NCI-H1436 (cell line): ENCODE results near the gene PRKCA.
"Not testable (repeated sequence)": the region's sequence is repeated elsewhere in the genome, so short reads cannot be mapped to it uniquely, and the experiment has no call there.

ENCODE experiments used
- DNase-seq: peaks from one replicate; lab custom pipeline; 2025; lab: John Stamatoyannopoulos, UW

Gene PRKCA

DNA sequence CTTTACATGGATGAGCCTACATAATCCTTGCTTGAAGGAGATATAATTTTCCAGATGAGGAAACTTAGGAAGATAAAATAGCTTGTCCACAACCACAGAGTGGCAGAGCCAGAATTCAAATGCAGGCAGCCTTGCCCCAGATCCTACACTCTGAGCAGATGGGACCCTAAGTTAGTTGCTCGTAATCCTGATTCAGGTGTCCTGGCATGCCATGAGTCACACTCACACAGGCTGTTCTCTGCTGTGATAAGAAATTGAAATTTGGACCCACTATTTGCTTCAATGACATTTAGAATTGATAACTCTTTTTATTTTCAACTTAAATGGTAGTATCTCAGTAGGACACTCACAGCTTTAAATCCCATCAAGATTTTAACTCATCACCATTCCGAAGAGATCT is 381.8 kb downstream of the PRKCA start:
- no peak for DNase-seq

DNA sequence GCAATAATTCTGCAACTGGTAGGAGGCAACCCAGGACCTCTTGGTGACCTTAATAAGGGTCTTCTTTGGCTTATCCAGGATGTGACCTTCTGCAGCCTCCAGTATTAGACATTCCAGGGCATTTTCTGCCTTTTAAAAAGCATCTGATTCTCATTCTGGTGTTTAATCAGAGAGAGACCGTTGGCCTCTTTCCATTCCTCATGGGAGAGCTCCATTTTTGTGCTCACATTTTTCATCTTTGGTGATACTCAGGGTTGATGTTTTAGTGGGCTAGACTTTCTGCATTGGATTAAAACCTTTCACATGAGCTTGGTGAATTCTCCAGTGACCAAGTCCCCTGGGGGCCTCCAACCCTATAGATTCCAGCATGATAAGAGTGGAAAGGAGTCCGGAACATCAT is 382.3 kb downstream of the PRKCA start:
- DNase-seq = no peak

DNA sequence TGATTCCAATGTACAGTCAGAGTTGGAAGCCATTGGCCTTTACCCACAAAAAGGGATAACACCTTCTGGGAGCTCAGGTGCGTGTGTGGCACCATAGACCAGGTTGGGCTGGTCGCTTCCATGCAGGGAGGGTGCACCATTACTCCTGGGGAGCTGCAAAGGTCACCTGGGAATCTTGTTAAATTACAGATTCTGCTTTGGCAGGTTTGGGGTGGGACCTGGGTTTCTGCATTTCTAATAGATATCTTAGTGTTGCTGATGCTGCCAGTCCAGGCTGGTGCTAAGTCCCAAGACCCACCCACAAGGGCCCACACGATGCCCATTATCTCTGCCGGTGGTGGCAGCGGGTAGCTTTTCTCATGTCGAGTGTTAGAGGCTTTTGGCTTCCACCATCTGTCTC is 384.2 kb downstream of the PRKCA start:
- no peak for DNase-seq

DNA sequence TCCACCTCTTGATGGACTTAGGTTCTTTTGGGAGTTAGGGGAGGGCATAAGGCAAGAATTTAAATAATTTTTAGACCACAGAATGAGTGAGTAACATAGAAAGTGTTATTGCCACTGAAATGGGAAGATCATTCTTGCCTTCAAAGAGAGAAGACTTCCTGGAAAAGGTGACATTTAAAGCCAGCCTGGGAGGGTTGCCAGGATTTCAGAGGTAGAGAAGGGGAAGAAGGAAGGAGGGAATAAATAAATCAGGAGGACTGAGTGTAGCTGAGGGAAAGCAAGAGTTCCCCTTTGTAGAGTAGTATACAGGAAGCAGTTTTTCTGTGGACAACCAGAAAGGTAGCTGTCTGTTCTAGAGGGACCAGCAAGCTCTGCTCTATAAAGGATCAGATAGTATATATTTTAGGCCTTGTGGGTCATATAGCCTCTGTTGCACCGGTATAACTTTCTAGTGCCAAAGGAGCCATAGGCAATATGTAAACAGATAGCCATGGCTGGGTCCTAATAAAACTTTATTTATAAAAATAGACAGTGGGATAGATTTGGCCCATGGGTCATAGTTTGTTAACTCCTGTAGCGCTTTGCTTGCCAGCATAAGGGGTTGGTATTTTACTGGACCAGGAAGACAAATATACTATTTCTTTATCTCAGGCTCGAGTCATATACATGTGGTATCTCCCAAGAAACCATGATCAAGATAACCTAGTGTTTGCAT is 385.3 kb downstream of the PRKCA start:
- DNase-seq = no peak

DNA sequence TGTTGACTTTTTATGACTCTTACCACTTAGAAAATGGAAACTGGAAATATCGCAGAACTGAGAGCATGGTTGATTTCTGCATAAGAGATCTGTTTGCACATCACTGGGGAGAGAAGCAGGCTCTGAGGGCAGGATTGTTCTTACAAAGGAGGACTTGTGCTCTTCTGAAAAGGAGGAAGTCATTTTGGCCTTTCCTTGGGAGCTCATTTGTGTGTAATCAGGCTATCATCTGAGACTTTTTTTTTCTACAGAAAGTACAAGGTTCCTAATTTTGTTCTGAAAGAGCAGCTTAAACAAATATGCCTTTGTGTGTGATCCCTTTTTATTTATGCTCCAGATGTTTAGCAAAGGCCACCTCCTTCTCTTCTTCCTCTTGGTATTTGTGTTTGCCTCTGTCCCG is 386.8 kb downstream of the PRKCA start:
- DNase-seq = no peak

DNA sequence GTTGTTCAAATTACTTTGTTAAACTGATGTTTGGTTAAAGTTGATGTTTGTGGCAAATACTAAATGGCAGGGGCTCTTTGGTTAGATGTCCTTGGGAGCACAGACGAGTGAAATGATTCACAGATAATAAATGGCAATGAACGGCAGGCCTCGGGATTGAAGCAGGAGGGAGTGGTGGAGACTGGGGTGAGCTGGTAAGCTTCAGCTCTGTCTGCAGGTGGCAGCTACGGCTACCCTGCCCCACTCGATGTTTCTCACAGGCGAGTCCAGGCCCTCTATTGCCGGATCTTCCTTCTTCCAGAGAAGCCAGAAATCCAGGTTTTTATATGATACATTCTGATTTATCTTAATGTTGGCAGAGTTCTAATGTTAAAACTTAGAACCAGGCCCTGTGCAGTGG is 387.8 kb downstream of the PRKCA start:
- DNase-seq = no peak

DNA sequence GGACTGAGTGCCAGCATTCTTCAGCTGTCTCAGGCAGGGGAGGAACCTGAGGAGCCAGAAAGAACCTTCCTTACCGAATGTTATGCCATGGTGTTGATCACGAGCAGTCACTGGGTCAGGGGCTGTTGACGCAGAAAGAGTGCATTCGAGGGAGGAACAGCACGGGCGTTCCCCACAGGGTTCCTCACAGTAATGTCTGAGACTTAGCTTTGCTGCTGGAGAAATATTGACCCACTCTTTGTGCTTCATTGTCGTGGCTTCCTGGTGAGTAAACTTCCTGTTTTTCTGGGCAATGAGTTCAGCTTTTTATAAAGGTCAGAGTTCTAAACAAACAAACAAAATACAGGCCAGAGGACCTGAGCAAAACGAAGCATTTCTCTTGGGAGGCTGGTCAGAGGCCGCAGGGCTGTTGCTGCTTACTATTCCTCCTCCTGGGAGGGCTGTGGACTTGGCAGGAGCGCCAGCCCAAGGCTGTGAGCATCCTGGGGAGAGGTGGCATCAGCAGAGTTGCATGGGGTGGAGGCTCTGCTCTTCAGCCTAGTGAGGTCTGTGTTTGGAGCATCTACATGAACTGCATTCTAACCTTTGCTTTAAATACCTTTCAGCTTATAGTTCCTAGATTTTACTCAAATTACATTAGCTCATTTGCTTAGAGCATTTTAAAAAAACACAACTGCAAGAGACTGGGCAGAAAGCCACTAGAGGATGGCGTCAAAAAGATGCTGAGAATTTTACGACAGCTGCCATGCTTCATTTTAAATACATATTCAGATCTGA is 389.4 kb downstream of the PRKCA start:
- DNase-seq = no peak

DNA sequence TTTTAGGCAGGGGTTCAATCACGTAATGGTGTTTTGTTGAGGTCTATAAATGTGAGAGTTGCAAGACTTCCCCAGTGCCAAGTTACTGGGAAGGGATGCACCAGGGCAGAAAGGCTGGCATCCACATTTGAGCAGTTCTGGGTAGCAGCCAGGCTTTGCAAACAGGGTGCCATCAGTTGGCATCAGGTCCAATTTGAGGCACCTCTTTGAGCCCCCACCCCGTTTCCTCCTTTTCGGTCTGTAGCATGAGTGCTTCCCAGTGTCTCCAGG is 389.9 kb downstream of the PRKCA start:
- DNase-seq = no peak

DNA sequence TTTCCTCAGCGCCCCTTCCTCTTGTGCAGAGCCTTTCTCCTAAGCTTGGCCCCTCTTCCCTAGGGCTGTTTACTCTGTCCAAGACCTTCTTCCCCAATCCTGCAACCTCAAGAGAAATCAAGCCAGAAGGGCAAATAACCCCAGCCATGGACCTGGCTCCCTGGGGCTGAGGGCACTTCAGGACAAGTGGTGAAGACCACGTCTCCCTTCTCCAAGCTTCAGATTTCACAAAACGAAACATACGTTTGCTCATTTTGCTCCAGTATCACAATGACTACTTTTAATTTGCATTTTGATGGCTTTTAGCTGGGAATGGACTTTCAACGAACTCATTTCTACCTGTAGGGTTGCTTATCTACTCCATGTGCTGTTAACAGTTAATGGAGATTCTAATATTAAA is 392.7 kb downstream of the PRKCA start:
- no peak for DNase-seq

DNA sequence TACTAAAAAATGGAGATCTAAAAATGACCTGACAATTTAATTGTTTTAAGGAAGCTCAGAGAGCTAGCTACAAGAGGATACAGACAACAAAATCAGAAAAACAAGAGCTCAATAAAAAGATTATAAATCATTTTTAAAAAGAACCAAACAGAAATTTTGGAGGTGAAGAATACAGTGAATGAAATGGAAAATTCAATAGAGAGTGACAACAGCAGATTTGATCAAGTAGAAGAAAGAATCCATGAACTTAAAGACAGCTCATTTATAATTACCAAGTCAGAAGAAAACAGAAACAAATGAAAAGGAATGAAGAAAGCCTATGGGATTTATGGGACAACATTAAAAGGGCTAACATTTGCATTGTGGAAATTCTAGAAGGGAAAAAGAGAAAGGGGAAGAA is 395.9 kb downstream of the PRKCA start:
- no peak for DNase-seq

DNA sequence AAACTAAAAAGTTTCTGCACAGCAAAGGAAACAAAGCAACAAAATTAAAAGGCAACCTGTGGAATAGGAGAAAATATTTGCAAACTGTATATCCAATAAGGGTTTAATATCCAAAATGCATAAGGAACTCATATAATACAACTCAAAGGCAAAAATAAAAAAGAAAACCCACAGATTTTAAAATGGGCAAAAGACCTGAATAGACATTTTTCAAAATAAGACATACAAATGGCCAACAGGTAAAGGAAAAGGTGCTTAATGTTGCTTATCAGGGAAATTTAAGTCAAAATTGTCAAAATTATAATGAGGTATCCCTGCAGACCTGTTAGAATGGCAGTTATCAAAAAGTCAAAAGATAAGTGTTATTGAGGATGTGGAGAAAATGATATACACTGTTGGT is 399.0 kb downstream of the PRKCA start:
- DNase-seq = no peak

DNA sequence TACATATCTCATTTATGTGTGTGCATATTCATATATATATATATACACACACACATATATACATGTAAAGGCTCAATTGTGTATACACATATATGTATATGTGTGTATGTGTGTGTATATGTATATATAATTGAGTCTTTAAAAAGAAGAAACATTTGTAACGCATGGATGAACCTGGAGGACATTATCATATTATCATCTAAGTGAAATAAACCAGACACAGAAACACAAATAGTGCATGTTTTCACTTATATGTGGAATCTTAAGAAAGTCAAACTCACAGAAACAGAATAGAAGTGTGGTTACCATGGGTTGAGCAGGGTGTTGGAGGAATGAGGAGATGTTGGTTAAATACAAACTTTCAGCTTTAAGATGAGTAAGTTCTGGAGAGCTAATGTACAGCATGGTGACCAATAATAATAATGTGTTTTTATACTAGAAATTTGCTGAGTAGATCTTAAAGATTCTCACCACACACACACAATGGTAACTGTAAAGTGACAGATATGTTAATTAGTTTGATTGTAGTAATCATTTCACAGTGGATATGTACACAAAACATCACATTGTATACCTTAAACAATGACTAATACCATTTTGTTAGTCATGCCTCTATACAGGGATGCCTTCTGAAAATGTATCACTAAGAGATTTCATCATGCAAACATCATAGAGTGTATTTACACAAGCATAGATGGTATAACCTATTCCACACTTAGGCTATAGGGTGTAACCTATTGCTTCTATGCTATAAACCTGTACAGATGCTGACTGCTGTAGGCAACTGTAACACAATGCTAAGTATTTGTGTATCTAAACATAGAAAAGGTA is 399.9 kb downstream of the PRKCA start:
- DNase-seq = no peak

DNA sequence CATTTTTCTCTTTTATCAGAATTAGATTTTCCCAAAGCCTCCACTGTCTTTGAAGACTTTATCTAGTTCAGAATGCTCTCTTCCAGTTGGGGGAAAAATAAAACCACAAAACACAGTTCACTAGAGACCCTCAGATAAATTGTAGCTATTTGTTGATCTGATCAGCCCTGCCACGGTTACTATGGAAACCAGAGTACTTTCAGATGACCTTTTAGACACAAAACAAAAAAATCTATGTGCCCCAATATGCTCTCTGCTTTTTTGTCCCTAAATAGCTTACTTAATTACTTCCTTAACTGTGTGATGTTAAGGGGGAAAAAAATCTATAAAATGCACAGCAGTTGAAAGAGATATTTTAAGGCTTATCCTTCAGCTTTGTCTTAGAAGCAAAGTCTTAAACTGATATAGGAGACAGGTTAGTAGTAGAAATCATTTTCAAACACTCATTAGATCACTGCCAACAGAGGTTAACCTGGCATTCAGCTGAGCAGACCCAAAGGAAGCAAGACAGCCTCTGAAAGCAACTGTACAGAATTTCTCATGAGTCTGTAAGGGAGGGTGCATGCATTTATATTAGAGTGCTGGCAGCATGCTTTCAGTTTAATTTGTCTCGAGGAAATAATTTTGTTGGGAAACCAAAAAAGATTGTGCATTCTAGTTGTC is 402.6 kb downstream of the PRKCA start:
- no peak for DNase-seq

DNA sequence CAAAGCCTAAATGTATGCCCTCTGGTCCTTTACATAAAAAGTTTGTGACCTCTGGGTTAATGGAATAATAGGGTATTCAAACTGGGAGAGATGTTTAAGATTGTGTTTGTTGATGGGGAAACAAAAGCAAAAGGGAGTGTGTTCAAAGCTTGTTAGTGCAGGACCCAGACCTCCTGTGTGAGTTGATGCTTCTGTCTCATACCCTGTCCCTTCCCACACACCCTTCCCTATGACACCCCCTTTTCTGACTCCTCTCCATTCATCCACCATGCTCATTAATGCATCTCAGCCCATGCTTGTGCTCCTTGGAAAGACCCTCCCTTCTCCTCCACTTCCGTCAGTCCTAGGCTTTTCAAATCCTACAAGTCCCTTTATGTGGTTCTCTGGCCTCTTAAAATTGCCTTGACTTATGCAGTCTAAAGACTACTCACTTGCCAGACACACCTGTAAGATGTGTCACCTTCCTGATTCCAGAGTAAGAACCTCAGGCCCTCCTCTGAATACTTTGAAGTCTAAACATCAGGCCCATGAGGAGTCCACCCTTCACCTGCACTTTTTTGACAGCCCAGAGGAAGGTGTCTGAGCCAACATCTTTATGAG is 404.5 kb downstream of the PRKCA start:
- no peak for DNase-seq

DNA sequence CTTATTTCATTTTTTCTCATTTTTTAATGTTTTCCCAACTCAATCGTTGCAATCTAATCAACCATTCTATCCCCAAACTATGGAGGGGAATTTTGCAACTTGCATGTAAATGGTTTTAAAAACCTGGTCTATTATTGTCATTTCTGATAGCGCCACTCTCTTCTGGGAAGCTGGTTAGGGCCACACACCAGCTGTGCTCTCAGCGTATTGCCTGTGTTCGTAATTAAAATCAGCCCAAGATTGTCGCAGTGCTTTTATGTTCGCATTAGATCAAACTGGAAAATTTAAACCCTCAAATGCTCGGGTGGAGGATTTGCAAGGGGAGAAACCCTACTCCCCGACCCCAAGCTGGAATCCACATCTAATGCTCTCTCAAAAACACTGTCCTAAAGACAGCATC is 409.0 kb downstream of the PRKCA start:
- DNase-seq = peak; percentile 27

DNA sequence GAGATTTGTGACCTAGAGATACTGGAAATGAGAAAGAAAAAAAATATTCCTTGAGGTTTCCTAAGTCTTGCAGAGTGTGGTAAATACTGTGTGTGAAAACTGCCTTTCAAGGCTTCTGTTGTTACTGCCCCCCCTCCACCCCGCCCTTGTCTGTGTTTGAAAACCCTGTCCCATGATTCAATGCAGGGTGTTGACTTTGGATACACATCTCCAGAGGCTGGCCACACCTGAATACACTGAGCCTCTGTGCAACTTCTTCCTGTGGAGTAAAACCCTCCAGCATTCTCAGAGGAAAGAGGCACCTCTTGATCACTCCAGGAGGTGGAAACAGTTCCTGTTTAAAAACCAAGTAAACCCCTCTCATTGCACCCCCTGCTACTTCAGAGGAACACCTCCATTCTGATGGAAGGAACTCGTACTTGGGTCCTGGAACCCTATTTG is 409.5 kb downstream of the PRKCA start:
- peak; percentile 28 for DNase-seq

DNA sequence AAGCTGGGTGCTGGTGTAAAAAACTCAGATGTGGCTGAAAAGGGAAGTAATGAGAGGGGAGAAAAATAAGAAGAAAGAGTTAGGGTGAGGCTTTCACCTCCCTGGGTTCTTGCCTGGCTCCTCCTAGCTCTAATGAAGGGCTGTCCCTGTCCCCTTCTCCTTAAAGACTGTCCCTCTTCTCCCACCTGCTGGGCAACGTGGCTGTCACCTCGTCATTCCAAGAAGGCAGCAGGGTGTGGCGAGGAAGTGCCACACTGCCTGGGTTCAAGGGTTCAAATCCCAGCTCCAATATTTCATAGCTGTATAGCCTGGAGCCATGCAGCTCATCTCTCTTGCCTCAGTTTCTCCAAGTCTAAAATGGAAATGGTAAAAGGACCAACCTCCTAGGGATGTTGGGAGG is 410.0 kb downstream of the PRKCA start:
- DNase-seq = no peak

DNA sequence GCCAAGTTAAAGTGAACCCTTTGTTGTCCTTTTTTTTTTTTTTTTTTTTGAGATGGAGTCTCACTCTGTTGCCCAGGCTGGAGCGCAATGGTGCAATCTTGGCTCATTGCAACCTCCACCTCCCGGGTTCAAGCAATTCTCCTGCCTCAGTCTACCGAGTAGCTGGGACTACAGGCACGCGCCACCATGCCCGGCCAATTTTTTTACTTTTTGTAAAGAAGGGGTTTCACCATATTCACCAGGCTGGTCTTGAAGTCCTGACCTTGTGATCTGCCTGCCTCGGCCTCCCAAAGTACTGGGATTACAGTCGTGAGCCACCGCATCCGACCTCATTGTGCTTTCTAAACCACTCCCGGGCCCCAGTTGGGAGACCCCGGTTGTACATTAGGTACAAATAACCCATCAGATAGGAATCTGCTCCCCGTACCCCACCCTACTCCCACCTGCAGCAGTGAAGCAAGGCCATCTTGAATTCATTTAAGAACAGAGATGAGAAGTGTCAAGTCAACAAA is 410.7 kb downstream of the PRKCA start:
- DNase-seq = not testable (repeated sequence)

DNA sequence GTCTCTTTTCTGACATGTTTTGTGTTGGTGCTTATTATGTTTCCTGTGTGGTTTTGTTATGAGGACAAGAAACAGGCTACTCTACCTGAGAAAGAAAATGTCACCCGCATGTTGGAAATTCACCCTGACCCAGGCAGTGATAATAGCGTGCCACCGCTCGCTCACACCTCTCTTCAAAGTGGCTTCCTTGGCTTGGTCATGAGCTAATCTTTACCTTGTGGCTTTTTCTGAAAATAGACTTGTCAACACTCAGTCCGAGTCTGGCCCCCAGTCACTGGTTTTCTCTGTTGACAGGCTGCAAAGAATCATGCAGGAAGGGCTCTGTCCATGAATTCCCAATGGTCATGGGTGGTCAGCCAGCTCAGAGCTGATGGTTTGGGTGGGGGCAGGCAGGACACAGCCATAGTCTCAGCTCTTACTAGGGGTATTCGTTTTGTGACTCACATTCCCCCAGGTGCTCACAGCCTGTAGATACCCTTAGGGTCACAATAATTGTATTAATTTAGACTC is 411.2 kb downstream of the PRKCA start:
- DNase-seq = no peak

DNA sequence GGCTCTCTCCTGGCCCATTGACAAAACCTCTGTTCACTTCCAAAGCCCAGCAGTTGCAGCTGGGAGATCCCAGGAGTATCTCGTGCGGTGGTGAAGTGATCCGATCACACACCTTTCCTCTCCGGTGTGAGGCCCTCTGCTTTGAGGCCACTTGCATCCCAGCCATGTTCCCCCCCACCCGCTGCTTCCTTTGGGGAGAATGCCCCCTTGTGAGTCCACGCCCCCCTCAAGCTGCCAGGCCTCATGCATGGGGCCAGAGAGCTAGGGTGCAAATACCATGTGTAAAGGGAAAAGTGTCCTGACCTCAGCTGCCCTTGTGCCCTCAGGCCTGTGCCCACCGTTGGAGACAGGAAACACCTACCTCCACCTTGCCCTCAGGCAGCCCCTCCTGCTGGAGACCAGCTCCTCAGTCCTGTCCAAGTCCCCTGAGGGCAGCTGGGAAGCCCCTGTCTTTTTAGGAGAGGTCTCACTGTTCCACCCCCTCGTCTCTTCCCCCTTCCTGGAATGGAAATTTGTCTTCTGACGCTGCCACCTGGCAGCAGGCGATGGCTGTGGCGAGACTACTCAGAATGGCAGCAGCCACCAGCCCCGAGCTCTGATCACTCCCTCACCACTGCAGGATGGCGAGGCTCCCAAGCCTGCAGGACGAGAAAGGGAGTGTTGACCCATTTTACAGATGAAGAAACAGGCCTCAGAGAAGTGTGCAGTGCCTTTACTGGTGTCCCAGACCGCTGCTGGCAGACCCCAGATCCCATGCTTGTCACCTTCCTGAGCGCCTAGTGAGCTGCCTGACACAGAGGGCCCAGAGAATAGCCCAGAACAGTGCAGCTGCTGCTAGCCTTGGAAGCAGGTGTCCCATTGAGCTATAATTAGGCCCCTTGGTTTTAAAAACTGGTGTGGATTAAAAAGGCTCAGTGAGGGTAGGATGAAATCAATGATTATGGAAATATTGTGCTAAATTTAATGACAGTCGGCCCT is 411.9 kb downstream of the PRKCA start:
- DNase-seq = peak; percentile 58
